HG02571 (cell line): ENCODE measurements around the gene LRMDA.

ENCODE experiments used
- ATAC-seq: cut with Tn5 transposase; IDR thresholded peaks from one replicate; pipeline ENCODE4 v1.9.1; 2021; ENCODE audit warnings: mild to moderate bottlenecking, moderate library complexity; ENCODE audit not compliant: unreplicated experiment

LRMDA gene

DNA sequence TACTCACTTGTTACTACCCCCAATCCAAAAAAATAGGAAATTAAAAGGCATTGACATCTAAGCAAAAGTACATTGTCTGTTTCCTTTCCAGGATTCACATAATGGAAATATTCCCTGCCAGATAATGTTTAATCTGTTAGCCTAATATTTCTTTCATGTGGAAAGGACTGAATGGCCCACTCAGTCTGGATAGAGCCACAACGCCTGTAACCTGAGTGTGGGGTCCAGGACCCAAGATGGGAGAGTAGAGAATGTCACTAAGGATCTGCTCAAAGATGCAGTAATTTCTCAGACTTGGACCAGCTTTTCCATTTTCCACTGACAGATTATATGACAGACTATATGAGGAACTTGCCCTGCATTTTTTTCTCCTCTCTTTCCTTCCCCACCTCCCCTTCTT lies 1117.3 kb downstream of the LRMDA start:
- no peak for ATAC-seq

- ATAC-seq, result no peak
These were observed 1117.7 kb downstream of the LRMDA start for GRCh38 chr10:76549171-76549570.

GRCh38 chr10:76550806-76551205 lies 1119.4 kb downstream of the LRMDA start:
- no peak for ATAC-seq

DNA sequence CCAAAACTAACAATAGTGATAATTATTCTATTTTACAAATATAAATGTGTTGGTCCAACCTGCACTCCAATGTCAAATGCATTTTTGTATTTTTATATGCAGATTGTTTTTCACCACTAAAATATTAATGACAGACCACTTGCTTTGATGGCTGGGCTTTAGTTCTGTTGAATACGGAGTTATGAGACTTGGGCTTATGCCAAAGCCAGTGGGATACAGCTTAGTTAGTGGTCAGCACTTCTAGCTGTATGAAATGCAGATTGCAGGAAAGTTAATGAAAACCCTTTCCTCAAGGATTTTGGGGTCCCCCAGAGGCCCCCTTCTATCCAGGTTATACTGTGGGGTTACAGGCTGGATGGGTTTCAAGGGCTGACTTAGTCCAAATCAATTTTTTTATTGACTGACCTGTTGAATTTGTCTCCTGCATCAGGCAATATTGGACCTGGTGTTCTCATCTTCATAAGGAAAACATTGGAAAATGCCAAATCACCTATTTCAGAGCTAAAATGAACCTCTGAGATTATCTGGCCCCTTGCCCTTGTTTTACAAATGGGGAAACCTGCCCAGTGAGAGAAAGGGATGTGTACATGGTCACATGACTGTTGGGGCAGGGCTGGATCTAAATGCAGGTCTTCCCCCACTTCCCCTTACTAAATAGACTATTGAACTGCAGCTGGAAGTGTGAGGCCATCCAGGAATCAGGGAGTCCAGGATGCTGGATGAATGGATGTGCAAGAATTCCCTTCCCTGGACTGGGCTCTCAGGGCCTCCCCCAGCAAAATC lies 1120.9 kb downstream of the LRMDA start:
- ATAC-seq, result no peak

- ATAC-seq, result no peak
These were observed 1122.0 kb downstream of the LRMDA start for GRCh38 chr10:76553263-76554032.

GRCh38 chr10:76554033-76554408 lies 1122.6 kb downstream of the LRMDA start:
- no peak for ATAC-seq

DNA sequence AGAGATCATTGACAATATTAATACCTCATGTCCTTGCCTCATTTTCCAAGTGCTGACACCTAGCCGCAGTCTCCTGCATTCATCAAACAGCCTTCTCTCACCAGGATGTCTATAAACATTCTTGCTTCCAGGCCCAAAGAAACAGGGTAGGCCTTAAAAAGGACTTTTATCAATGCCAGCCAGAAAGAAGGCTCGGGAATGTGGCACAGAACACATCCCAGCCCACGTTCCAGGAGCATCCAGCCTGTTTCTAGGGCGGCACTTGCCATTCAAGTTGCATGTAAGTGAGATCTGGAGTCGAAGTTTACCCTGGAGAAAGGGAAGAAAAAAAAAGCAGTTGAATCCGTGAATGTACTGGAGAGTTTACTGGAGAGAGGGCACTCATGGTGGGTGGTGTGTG lies 1123.1 kb downstream of the LRMDA start:
- ATAC-seq, result no peak

- ATAC-seq, result no peak
These were observed 1123.7 kb downstream of the LRMDA start for GRCh38 chr10:76555067-76555670.

GRCh38 chr10:76557366-76557765 lies 1125.9 kb downstream of the LRMDA start:
- ATAC-seq, result no peak

- ATAC-seq, result no peak
These were observed 1127.2 kb downstream of the LRMDA start for GRCh38 chr10:76558586-76558985.

GRCh38 chr10:76558996-76559891 lies 1127.8 kb downstream of the LRMDA start:
- ATAC-seq, result no peak

GRCh38 chr10:76559892-76560220 lies 1128.4 kb downstream of the LRMDA start:
- ATAC-seq, result no peak

DNA sequence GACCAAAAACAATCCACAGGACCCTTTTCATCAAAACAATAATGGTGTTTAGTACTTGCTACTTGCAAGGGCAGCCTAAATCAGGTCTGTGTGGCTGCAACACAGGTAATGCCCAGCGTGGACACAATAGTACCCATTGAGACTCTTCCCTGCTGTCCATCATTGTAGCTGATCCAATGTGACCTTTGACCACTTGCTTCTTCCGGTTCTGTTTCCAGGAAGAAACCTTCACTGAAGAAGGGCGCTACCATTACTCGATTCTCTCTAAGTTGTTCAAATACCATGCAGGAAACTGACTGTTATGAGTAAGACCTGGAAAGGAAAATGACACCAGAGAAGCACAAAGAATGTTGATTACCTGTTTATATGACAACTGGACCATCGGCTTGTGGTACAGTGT lies 1128.9 kb downstream of the LRMDA start:
- no peak for ATAC-seq

DNA sequence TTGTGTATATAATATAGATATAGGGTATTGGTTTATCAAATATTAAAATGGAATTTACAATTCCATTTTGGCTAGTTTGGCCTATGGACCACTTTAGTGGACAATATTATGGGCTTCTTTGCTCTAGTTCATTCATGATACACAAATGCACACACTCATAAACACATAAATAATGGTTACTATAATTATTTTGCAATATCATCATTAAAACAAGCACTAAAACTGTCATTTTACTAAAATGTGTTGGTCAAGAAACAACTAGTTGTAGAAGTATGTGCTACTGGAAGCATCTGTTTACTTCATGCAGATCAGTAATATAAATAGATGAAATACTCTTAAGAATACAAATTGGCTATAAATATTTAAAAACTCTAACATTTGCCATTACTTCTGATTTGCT lies 1131.9 kb downstream of the LRMDA start:
- no peak for ATAC-seq

- no peak for ATAC-seq
These were observed 1140.6 kb downstream of the LRMDA start for GRCh38 chr10:76572021-76572420.

- ATAC-seq, result no peak
These were observed 1145.0 kb downstream of the LRMDA start for GRCh38 chr10:76576276-76576962.

GRCh38 chr10:76577455-76577854 lies 1146.0 kb downstream of the LRMDA start:
- ATAC-seq, result no peak

DNA sequence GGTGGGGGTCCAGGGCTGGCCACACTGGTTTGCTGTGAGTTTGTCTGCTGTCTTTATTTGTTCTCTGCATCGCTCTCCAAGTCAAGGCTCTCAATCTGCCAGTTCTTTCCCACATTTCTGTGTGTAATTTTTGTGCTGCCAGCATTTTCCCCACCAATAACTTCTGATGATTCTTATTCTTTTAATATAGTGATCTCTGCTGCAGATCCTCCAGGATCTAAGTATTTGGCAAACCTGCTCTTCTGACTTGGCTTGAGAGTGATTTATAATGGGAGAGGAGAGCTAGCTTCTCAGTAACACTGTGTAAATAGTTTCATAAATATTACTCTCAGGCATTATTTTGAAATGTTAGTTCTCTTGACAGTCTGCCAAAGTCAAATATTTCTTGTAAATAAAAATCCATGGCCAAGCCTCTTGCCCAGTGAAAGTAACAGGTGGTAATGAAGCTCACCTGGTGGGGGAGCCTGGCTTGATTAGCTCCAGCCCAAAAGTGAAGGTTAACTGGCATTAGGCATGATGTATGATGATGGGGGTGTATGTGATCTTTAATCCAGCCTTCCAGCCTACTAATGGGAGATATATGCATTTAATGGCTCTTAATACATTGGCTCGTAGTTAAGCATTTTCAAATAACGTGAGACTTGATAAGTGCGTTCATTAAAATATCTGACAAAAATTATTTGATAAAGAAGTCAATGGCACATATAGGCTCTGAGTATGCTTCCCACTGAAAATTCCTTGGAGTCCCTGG lies 1150.3 kb downstream of the LRMDA start:
- no peak for ATAC-seq

- ATAC-seq, result no peak
These were observed 1151.1 kb downstream of the LRMDA start for GRCh38 chr10:76582531-76582930.

DNA sequence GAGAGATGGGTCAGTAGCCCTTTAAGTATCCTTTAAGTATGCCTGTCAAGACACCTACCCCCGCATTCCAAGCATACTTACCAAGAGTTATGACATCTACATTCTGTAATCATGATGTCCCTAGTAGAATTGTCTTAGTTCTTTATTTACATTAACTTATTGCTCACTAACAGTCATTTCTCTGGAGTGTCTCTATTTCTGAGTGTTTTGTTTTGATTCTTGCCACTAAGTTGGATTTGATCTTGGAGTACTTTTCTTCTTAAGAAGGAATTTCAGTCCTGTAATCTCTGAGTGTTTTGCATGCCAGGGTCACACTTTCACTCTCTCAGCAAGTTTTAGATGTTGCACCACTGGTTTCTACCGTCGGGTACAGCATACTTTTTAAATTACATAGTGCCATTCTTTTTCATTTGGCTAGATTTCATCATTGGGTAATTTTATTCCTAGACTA lies 1152.3 kb downstream of the LRMDA start:
- no peak for ATAC-seq
